ENCODE measurements around the gene MMD.
A peak's percentile ranks its signal among the peaks of the same experiment; 100 is the strongest.
"Not testable (repeated sequence)": the region's sequence is repeated elsewhere in the genome, so short reads cannot be mapped to it uniquely, and the experiment has no call there.

Gene MMD

DNA sequence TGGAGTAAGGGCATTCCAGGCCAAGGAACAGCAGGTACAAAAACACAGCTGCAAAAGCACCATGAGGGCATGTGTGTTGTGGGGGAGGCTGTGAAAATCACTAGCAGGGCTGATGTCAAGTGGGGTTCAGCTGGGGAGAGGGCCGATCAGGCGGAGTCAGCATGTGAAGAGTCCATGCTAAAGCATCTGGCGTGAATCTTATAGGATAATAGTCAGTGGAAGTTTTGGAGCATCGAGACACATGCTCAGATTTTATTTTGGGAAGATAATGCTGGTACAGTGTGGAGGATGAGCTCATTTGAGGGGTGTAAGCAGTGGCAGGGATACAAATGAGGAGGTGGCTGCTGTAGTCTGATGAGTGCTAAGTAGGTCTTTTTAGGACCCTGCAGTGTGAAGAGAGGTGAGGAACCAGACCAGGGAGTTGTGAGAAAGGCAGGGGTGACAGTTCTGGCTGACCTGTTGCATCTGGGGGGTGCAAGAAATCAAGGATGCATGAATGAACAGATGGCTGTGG, 30.3 kb downstream of the MMD start:
- DNase-seq, result no peak

DNA sequence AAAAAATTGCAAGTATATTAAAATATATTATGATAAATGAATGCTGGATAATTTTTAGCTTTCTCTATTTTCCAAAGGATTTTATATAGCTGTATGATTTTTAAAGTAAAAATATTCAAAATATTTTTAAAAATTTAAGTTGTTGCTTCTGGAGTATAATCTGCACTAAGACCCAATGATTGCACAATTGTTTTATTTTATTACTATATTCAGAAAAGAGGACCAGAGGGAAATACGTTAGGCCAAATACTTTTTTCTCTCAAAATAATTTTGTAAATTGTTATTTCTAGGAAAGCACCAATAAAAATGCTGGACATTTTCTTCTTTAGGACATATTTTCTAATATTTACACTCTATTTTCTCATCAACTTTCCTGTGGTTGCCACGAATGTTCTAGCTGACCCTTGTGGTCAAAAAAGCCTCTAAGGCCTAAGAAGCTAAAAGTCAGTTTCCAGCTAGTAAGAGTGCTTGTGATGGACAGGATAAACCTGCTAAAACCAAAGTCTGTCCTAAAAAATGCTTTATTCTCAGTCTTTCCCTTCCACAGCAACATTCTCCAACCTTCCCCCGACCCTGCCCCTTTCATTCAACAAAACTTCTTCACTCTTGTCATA, 31.2 kb downstream of the MMD start:
- DNase-seq, result no peak

DNA sequence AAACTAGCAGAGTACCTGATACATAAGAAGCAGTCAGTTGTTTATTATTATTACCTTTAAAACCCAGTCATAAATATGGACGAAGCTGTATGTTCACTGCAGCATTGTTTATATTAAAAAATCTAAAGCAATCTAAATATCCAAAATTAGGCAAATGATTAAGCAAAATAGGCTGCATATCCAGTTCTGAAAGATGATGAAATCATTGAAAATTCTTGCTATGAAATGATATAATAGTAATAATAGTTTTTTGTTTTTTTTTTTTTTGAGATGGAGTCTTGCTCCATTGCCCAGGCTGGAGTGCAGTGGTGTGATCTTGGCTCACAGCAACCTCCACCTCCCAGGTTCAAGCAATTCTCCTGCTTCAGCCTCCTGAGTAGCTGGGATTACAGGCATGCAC, 31.9 kb downstream of the MMD start:
- DNase-seq, result not testable (repeated sequence)

DNA sequence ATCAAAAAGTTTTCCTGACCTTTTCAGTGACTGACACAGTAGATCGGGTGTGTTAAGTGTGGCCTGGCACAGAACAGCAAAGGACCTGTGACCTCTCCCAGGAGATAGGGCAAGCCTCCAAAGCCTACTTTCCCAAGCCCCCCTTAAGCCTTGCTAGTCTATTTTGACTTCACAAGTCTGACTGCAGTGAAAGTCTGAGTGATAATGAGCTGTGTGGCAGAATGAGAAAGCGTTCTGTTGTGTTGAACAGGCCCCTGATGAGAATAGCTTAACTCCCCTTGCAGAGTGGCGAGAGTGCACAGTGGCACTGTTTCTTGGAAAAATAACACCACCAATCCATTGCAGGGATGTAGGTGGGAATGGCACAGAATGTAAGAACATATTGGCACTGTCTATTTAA, 32.8 kb downstream of the MMD start:
- no peak for DNase-seq

DNA sequence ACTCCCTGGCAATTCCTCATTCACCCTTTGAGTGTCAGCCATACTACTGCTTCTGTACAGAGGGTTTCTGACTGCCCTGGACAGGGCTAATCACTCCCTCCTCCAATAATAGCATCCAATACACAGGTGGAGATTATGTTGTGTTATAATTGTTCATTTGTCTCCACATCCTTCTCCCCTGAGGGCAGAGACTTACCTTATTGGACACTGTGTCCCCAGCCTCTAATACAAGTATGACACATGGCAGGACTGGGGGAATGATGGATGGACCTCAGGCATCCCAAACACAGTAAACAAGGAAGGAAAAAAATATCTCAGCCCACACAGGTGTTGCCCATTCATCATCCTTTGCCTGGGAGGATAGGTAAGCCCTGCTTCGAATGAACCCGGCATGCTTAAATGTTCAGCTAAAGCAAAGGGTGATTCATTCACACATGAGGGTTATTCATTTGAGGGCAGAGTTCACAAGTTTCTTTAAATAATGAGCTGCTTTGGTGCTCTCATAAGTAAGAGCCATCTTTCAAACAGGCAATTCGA, 34.8 kb downstream of the MMD start:
- no peak for DNase-seq

DNA sequence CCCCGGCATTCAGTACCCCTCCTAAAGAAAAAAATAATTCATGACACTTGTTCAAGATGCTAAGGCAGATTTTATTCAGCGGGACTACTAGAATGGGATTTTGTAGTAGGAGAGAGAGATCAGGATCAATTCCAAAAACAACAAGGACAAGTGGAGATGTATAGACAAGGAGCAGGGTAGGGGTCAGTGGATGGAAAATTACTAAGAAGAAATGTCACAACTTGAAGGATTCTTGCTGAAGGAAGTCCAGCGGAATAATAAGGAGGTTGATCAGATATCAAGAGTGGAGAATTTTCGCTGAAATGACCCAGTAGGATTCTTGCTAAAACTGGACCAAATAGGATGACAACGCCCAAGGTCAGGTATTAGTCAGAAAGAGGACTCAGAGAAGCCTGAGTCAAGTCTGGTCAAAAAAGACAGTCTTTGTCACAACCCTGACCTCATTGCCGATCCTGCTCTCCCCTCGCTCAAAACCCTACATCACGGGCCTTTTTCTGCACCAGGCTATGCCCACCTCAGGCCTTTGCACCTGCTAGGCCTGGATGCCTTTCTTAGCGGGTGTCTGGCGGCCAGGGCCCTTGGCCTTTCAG, 36.9 kb downstream of the MMD start:
- no peak for DNase-seq

DNA sequence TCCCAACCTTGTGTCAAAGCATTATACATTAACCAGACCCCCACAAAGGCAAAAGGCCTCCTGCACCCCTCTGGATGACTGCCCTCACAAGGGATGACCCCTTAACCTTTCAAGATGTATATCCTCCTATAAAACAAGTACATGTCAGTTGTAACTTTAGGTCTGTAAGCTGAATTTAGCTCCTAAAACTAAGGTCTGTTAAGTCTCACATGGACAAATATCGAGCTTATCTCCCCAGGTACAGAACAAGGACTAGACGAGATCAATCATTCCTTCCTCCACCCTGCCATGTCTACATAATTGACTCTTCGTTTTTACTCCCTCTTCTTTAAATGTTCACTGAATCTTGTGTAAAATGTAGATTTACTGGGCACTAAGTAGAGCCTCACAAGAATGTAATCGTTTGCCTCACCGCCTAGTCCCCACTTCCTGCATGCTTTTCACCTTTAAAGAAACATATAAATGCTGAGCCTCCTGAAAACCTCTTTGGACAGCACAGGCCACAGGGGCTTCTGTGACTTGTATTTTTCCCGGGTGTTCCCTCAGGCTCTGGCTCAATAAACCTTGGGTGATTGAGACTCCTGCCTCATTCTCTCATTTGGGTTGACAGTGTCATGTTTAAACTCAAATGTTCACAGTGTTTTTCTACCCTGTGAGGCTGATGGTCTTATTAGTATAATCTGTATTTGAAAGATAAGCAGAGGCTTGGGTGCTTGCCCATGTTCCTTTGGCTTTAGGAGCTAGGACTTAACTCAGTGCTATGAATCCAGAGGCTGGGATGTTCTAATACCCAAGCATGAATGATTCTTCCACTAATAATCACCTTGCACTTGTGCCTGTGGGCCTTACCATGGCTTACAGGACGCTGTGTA, 37.6 kb downstream of the MMD start:
- DNase-seq, result peak; percentile 96

DNA sequence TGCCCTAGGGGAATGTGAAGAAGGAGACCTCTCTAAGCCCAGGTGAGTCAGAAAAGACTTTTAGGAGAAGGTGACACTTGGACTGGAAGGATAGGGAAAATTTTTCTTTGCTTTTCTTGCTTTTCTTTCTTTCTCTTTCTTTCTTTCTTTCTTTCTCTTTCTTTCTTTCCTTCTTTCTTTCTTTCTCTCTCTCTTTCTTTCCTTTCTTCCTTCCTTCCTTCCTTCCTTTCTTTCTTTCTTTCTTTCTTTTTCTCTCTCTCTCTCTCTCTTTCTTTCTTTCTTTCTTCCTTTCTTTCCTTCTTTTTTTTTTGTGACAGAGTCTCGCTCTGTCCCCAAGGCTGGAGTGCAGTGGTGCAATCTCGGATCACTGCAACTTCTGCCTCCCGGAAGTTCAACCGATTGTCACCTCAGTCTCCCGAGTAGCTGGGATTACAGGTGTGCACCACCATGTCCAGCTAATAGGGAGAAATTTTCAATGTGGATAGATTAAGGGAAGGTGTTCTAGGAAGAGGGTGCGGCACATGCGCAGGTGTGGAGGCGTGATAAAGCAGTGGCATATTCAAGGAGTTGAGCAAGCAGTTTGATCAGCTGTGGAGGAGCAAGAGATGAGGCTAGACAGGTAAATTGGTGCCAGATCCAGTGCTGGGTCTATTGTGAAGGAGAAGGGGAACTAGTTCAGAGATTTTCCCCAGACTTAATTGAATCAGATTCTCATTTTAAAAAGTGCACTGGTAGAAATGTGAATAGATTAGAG, 40.4 kb downstream of the MMD start:
- DNase-seq, result no peak

DNA sequence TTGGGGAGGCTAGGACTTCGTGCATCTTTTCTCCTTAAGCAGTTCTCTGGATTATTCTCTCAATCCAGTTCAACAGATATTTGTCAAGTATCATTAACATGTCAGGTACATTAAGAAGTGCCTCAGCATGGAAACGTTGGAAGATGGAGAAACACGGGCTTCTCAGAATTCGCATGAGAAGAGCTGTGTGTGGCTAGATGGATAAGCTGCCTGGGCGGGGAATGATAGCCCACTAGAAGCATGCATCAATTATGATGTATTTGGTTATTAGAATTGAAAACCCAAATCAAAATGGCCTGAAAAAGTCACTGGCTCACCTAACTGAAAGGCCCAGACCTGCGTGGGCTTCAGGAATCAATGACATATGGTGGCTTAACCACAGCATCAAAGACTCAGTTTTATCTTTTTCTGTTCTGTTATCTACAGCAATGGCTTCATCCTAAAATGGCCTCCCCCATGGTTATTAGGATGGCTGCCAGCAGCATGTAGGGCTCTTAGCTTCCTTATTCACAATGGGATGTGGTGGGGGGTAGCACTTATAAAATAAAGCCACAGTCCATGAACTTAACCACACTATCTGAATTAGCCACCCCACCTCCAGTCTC, 43.9 kb downstream of the MMD start:
- peak; percentile 90 for DNase-seq

DNA sequence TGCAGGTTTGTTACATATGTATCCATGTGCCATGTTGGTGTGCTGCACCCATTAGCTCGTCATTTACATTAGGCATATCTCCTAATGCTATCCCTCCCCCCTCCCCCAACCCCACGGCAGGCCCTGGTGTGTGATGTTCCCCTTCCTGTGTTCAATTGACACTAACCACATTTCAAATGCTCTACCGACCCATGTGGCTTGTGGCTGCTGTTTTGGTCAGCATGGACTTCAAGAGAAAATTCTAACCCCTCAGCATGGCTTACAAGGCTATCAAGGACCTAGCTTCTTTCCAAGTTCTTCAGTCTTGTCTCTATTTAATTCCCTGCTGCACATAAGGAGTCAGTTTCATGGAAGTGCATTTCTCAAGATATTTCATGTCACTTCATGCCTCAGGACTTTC, 52.9 kb downstream of the MMD start:
- DNase-seq, result no peak

DNA sequence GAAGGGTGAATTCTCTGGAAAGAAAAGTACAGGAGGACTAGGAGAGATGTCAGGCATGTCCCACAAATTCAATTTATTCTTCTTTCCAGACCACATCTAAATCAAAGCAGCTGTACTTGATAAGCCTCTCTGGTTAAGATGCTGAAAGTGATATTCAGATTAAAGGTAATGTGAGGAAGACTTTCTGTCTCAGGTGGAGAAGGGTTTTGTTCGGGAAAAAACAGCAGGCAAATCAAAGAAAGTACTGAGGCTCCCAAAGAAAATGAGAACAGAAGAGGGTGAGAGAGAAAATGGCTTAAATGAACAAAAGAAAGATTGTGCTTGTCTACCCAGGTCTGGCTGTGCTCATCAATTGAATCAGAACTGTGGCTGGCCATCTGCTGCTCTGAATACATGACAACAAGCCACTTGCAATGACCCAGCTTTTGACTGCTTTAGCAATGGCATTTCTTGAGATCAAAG, 55.6 kb downstream of the MMD start:
- DNase-seq, result no peak

DNA sequence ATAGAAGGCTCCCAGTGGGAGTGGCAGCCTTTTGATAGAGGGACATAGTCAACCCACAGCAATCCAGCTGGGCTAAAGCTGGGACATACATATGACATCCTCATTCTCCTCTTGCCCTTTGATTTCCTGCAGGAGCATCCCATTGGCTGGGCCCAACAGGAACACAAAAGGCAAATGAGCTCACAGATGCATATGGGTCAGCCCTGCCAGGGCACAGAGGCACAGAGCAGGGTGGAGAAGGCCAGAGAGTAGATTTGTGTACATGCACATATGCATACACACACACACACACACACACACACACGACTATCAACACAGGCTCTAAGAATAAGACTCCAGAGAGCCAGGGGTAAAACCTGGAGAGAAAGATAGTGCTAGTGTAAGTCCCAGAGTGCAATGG, 58.6 kb downstream of the MMD start:
- no peak for DNase-seq

DNA sequence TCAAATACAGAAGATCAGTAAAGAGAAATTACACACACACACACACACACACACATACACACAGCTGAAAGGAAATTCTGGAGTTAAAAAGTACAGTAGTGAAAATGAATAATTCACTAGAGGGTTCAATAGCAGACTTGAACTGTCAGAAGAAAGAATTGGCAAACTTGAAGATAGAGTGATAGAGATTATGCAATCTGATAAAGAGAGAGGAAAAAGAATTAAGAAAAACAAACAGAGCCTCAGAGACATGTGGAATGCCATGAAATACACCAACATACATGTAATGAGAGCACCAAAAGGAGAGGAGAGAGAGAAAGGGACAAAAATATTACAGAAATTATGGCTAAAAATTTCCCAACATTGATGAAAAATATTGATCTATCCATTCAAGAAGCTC, 60.7 kb downstream of the MMD start:
- DNase-seq, result no peak

DNA sequence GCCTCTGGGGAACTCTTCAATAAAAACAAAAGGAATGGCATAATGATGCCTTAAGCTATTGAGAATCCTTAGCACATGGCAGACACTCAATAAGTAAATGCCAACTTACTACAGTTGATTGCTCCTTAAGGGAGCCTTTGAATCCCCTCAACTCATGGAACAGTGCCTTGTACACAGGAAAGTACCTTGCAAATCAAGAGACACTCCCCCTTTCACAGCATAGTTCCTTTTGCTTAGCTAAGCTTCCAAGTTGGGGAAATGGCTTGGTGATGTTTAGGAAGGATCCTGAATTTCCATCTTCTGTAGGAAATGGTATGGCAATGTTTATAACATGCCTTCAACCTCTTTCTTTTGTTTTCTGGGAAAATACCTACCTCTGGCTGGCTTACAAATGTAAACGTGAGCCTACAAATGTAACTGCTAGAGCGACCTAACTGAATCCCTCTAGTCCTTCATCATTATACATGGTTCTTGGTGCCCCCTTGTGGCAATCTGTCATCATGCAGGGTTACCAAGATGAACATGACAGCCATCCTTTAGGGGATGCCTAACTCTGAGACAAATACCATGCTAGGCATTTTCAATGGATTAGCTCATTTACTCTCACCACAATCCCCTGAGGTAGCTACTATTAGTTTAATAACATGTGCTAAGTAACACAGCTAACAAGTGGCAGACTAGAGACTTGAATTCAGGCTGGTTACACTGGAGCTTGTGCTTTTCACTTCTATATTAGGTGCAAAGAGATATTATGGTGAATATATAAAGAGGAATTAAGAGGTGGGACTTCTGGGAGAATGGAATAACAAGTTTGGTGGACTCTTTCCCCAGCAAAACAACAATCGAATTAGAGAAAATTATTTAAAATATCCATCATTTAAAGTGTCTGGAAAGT, 65.0 kb downstream of the MMD start:
- peak; percentile 89 for DNase-seq

DNA sequence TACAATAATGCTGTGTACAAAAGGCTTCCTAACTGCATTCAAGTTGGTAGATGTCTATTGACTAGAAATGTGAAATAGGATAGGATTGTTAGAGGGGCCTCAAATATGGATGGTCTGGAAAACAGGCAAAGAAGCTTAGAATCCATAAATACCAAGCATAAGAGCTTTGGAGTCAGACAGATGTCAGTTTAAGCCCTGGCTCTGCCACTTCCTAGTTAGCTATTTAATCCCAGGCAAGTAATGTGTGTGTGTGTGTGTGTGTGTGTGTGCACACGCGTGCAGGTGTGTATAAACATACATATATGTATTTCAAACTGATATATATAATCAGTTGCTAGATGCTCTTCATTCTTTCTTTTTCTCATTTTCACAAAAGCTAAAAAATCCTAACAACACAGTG, 66.7 kb downstream of the MMD start:
- no peak for DNase-seq

DNA sequence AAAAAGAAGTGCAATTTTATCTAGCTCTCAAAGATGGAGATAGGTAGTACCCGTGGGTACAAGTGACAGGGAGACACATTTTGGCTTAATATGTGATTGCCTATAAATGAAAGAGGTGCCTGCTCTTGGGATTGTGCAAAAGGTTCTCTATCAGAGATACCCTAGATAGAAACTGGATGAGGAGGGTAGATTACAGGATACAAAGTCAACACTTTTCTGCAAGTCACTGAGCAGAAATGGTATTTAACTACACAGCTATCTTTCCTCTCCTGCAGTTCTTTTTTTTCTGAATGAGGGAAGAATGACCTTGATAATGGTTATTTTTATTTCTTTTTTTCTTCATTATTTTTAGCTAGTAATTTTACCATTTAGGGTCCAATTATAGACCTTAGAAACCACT, 67.6 kb downstream of the MMD start:
- DNase-seq, result no peak

DNA sequence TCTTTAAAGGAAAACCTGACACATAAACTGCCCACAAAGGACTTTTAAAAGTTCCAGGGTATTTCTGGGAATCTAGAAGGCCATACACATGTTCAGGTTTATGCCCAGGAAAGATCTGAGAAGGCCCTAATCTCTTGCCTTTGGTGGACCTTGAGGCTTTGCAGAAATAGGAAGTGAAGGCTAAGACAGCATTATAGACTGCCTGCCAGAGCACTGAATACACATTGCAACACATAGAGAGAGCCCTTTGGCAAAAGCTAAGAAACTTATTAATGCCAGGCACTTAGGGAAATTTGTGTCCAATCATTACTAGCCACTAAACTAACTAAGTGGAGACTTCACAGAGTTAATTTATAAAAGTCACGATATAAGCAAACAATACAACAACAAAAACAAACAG, 70.4 kb downstream of the MMD start:
- DNase-seq, result no peak

DNA sequence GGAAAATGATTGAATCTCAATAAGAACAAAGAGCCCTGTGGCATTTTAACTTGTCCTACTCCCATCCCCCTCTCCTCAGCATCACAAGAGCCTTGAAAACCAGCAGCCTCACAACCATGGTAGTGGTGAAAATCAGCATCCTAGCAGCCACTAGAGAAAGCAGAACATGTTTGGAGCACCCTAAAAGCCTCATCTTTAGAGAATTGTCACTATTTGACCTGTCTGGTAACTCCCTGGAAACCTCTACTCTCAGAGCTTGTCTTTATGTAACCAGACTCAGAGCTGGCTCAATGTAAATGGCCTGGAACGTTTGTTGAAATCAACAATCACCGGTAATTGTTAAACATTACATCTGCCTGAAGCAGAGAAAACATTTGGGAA, 70.8 kb downstream of the MMD start:
- DNase-seq, result no peak

DNA sequence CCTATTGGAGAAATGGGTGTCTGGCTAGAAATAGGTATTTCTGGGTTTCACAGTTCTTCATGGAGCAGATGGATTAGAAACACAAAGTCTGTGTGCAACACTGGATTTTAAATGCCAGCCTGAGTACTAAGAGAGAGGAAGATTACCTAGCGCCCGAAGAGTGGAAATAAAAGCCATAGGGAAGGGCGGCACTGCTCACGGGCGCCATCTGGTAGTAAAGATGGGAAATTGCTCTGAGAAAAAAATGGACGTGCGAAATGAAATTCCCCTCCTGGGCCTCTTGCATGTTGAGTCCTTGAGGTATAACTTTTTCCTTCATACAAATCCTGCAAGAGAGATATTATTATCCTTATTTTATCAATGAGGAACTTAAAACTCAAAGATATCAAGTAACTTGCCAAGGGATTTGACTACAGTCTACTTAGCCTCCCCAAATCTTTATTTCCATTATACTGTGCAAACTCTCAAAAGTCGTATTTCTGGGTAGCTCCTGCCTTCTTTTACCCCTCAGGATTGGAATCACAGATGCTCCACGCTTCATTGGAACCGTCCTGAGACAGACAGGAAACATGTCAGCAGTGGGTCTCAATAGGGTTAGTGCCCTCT, 72.8 kb downstream of the MMD start:
- peak; percentile 76 for DNase-seq

DNA sequence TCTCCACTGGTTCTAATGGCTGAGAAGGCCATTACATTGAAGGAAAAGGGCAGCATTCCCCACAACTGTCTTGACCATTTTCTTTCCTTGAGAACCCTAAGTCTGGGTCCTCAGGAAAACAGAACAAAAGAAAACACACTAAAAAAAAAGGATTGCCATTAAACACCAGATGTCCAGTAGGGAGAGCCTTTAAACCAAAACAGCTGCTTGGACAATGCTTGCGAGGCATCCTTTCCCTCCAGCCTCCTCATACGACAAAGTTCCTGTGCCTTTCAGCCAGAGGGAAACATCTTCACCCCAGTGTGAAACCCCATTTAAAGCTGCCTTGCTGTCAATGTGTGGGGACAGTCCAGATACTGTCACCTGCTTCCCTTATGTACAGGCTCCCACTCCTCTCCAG, 74.3 kb downstream of the MMD start:
- DNase-seq, result no peak

DNA sequence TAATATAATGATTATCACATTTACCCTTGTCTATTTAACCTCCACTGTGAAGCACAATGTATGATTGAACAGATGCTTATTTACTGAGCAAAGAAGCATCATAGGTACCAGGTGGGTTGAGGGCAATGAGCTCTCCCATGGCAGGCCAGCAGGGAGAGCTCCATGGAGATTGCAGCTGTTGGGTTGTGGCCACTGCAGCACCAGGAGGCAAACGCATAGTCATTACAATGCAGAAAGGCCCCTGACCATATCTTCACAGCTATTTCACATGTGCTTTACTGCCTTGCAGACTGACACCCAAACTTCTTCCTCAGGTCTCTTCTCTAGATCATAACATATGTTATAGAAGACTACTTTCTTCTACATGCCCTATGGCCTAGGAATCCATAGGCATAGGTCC, 75.0 kb downstream of the MMD start:
- DNase-seq, result no peak
